Left ventricle myocardium inferior (tissue), 1 donor: ENCODE results near the gene SFXN5. TPM values are rescaled to one million over a fixed set of nuclear protein-coding genes. Genes with fewer than 3 reads are reported as not detected.
A peak's percentile ranks its signal among the peaks of the same experiment; 100 is the strongest.
"Not testable (repeated sequence)": the region's sequence is repeated elsewhere in the genome, so short reads cannot be mapped to it uniquely, and the experiment has no call there.

Experiments used
- DNase-seq: peaks from one replicate; pipeline ENCODE4 v3.0.0-alpha.2; 2020
- H3K27ac ChIP-seq: fragments of 200-600 bp; replicated peaks from 2 replicates; pipeline ENCODE4 v1.8.0; 2021
- H3K27me3 ChIP-seq: fragments of 200-600 bp; 2 replicates; pipeline ENCODE4 v1.8.0; 2021; ENCODE audit warnings: low read depth
- H3K36me3 ChIP-seq: fragments of 200-600 bp; 2 replicates; pipeline ENCODE4 v1.8.0; 2021
- H3K4me1 ChIP-seq: fragments of 200-600 bp; 2 replicates; pipeline ENCODE4 v1.8.0; 2021
- H3K4me3 ChIP-seq: fragments of 200-600 bp; 2 replicates; pipeline ENCODE4 v1.8.0; 2021; ENCODE audit warnings: mild to moderate bottlenecking, moderate library complexity
- H3K9me3 ChIP-seq: fragments of 200-600 bp; replicated peaks from 2 replicates; pipeline ENCODE4 v1.8.0; 2021
- intact Hi-C: fragments of 100-400 bp; cut with micrococcal nuclease; formaldehyde crosslinking; loops from one replicate; pipeline ENCODE4 v1.11.0; 2022
- long read RNA-seq: library from polyadenylated mRNA; unstranded; transcript quantifications from one replicate; pipeline ENCODE4 v2.0.0, GENCODE V29; 2021
- total RNA-seq: library from RNA; stranded (reverse); fragmentation: NEBNext Ultra II Directional; extraction: Animal tissue kit (Norgen Biotek cat#: 25700); gene quantifications from one replicate; pipeline ENCODE4 v1.2.1, GENCODE V29; 2021
- TF ChIP-seq, protein P1 (sequence below): fragments of 200-600 bp; IDR thresholded peaks from 2 replicates; pipeline ENCODE4 v1.8.0; 2021; ENCODE audit warnings: antibody characterized with exemption, mild to moderate bottlenecking, borderline replicate concordance
- donor health status: DM: no; HTN: yes; CAD: no; lungs with severe emphysema.

SFXN5 gene, protein sequence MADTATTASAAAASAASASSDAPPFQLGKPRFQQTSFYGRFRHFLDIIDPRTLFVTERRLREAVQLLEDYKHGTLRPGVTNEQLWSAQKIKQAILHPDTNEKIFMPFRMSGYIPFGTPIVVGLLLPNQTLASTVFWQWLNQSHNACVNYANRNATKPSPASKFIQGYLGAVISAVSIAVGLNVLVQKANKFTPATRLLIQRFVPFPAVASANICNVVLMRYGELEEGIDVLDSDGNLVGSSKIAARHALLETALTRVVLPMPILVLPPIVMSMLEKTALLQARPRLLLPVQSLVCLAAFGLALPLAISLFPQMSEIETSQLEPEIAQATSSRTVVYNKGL
- total RNA-seq = 9.9 TPM
- long read RNA-seq, full-length matches to known transcripts = 4 of 15 reads
- long read RNA-seq, partial matches to known transcripts = 3 of 15 reads
- long read RNA-seq, other reads (novel, unspliced or antisense) = 8 of 15 reads

DNA sequence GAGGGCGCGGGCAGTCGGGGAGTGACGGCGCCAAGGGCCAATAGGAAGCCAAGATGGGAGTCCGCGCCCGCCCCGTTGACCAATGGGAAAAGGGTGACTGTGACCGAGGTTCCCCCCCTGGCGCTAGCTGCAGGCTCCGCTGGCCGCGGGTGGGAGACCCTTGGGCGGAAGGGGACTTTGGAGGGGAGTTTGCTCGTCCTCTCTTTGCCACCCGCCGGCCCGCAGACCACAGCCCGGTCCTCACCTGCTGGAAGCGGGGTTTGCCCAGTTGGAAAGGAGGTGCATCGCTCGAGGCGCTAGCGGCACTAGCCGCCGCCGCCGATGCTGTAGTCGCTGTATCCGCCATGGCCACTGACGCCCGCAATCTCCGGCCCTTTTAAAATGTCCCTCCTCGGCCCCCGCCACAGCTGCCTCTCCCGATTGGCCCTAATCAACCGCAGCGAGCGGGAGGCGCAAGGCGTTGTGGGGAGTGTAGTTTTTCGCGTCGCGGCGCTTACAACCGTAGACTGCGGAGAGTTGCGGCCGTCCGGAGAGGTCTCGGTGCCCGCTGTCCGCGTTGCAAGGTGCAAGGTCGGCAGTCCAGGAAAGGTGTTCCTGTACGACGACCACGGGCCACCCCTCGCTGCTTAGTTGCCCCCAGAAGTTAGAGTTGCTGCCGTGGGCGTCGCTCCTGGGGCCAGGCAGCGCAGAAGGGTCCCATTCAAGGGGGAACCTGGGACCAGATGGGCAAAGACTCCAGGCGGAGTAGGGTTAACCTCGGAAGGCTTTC lies at the start of gene SFXN5:
Gene SFXN5 (minus strand): TSS at position 353 of the 769 bp plus-strand sequence. CDS start 7 bp downstream, at position 346.
- peaks cover 48% of the 10 kb centered on the region for H3K4me1 ChIP-seq
- peak within 1 kb of the TSS; percentile 100 for H3K27ac ChIP-seq
- H3K27me3 ChIP-seq = no peaks in the 10 kb centered on the region
- peaks cover 10% of the 10 kb centered on the region for H3K36me3 ChIP-seq
- TF ChIP-seq, protein P1, sequence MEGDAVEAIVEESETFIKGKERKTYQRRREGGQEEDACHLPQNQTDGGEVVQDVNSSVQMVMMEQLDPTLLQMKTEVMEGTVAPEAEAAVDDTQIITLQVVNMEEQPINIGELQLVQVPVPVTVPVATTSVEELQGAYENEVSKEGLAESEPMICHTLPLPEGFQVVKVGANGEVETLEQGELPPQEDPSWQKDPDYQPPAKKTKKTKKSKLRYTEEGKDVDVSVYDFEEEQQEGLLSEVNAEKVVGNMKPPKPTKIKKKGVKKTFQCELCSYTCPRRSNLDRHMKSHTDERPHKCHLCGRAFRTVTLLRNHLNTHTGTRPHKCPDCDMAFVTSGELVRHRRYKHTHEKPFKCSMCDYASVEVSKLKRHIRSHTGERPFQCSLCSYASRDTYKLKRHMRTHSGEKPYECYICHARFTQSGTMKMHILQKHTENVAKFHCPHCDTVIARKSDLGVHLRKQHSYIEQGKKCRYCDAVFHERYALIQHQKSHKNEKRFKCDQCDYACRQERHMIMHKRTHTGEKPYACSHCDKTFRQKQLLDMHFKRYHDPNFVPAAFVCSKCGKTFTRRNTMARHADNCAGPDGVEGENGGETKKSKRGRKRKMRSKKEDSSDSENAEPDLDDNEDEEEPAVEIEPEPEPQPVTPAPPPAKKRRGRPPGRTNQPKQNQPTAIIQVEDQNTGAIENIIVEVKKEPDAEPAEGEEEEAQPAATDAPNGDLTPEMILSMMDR = peak; percentile 52
- no peaks in the 10 kb centered on the region for H3K9me3 ChIP-seq
- peak within 1 kb of the TSS; percentile 79 for H3K4me3 ChIP-seq
- peak; percentile 99 for DNase-seq
- intact Hi-C loops = no loop called here

DNA sequence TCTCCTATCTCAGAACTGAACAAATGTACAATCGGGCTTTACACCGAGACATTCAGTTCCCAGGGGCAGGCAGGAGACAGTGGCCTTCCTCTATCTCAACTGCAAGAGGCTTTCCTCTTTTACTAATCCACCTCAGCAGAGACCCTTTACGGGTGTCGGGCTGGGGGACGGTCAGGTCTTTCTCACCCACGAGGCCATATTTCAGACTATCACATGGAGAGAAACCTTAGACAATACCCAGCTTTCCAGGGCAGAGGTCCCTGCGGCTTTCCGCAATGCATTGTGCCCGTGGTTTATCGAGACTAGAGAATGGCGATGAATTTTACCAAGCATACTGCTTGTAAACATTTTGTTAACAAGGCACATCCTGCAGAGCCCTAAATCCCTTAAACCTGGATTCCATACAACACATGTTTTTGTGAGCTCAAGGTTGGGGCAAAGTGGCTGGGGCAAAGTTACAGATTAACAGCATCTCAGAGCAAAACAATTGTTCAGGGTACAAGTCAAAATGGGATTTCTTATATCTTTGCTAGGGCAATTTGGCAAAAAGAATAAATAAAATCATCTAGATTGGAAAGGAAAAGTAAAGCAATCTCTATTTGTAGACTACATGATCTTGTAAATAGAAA lies 48.2 kb upstream of the SFXN5 start:
- H3K9me3 ChIP-seq, H3K27me3 ChIP-seq, H3K4me3 ChIP-seq, intact Hi-C loops, H3K27ac ChIP-seq, H3K36me3 ChIP-seq, H3K4me1 ChIP-seq, DNase-seq: not testable (repeated sequence)

DNA sequence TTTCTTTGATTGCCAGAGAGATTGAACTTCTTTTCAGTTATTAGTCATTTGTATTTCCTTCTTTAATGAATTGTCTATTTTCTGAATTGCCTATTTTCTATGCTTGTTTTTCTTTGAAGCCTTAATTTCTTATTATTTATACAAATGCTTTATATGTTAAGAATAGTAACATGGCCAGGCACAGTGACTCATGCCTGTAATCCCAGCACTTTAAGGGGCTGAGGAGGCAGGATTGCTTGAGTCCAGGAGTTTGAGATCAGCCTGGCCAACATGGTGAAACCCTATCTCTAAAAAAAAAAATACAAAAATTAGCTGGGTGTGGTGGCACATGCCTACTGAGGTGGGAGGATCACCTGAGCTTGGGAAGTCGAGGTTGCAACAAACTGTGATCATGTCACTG lies 45.9 kb upstream of the SFXN5 start:
- Histone ChIP-seq H3K4me3 (no peak overlapping the region), H3K36me3 (no peaks in the 10 kb centered on the region), H3K27me3 (no peaks in the 10 kb centered on the region), H3K4me1 (peaks cover 10% of the 10 kb centered on the region), H3K9me3 (no peaks in the 10 kb centered on the region), H3K27ac (no peak overlapping the region)
- TF ChIP-seq, protein P1 = no peak
- intact Hi-C loops = no loop called here
- DNase-seq = no peak

DNA sequence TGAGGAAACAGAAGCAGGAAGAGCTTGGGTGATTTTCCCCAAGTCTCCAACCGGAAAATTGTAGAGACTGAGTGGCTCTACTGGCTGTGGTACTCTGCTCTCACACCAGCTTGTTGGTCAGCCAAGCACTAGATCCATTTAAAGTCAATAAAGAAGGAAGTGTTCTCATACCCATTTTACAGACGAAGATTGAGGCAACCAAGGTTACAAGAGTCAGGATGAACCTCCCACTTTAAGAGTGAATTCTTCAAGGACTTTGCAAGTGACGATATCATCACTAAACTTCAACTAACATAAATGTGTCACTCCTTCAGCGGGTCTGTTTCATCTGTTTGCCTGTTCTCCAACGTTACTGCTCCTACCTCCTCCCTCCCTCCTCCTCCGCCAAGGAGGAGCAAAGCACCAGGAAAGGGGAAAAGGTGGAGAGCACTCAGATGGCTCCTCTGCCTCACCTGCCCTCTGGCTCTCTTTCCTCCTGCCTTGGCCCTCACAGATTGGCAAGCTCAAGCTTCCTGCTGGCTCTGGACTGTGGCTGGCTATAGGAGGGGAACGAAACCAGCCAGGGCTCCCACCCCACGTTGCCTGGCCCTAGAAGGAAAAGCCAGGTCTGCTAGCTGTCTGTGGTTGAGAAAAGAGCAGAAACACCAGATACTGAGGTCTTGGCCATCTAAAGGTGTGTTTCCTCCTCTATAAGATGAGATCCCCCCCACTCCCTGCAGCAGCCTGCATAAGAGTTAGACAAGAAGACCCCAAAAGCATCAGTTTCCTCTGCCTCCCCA lies 44.9 kb upstream of the SFXN5 start:
- Histone ChIP-seq H3K4me3 (no peak overlapping the region), H3K4me1 (peaks cover 21% of the 10 kb centered on the region), H3K27ac (no peak overlapping the region), H3K27me3 (no peaks in the 10 kb centered on the region), H3K9me3 (no peaks in the 10 kb centered on the region), H3K36me3 (no peaks in the 10 kb centered on the region)
- intact Hi-C loops = no loop called here
- no peak for DNase-seq
- TF ChIP-seq, protein P1 = no peak

DNA sequence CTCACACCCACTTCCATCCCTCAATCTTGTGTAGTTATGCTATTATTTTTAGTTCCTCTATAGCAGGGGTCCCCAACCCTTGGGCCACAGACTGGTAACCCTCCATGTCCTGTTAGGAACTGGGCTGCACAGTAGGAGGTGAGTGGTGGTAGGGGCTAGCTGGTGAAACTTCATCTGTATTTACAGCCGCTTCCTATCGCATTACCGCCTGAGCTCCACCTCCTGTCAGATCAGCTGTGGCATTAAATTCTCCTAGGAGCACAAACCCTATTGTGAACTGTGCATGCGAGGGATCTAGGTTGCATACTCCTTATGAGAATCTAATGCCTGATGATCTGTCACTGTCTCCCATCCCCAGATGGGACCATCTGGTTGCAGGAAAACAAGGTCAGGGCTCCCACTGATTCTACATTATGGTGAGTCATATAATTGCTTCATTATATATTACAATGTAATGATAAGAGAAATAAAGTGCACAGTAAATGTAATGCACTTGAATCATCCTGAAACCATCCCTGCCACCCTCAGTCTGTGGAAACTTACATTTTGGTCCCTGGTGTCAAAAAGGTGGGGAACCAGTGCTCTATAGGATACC lies 42.9 kb upstream of the SFXN5 start:
- intact Hi-C loops = no loop called here
- no peaks in the 10 kb centered on the region for H3K36me3 ChIP-seq
- no peak for DNase-seq
- H3K9me3 ChIP-seq = no peaks in the 10 kb centered on the region
- H3K27me3 ChIP-seq = no peaks in the 10 kb centered on the region
- peaks cover 41% of the 10 kb centered on the region for H3K4me1 ChIP-seq
- TF ChIP-seq, protein P1 = no peak
- no peak overlapping the region for H3K4me3 ChIP-seq
- no peak overlapping the region for H3K27ac ChIP-seq
